ENCODE measurements around the gene DHRS9.
"Not testable (repeated sequence)": the region's sequence is repeated elsewhere in the genome, so short reads cannot be mapped to it uniquely, and the experiment has no call there.

Gene DHRS9

GRCh38 chr2:169095621-169096105 is 26.3 kb downstream of the DHRS9 start:
- no peak for DNase-seq

GRCh38 chr2:169104848-169105247 is 35.5 kb downstream of the DHRS9 start:
- no peak for DNase-seq

- DNase-seq, result no peak
Measured at GRCh38 chr2:169105476-169105875, 36.1 kb downstream of the DHRS9 start.

GRCh38 chr2:169106134-169106533 is 36.8 kb downstream of the DHRS9 start:
- no peak for DNase-seq

GRCh38 chr2:169106563-169107545 is 37.5 kb downstream of the DHRS9 start:
- DNase-seq, result no peak

- no peak for DNase-seq
Measured at GRCh38 chr2:169107645-169108044, 38.3 kb downstream of the DHRS9 start.

GRCh38 chr2:169108099-169108884 is 38.9 kb downstream of the DHRS9 start:
- DNase-seq, result no peak

- DNase-seq, result peak; percentile 71 to 80
Measured at GRCh38 chr2:169109502-169110409, 40.4 kb downstream of the DHRS9 start.

- DNase-seq, result no peak
Measured at GRCh38 chr2:169110419-169110818, 41.1 kb downstream of the DHRS9 start.

GRCh38 chr2:169110916-169111315 is 41.6 kb downstream of the DHRS9 start:
- DNase-seq, result no peak

- no peak for DNase-seq
Measured at GRCh38 chr2:169112841-169113240, 43.5 kb downstream of the DHRS9 start.

- no peak for DNase-seq
Measured at GRCh38 chr2:169114056-169114455, 44.7 kb downstream of the DHRS9 start.

GRCh38 chr2:169116327-169116726 is 47.0 kb downstream of the DHRS9 start:
- no peak for DNase-seq

GRCh38 chr2:169116993-169117392 is 47.6 kb downstream of the DHRS9 start:
- no peak for DNase-seq

GRCh38 chr2:169118060-169118459 is 48.7 kb downstream of the DHRS9 start:
- no peak for DNase-seq

GRCh38 chr2:169119123-169119760 is 49.9 kb downstream of the DHRS9 start:
- DNase-seq, result no peak

- no peak for DNase-seq
Measured at GRCh38 chr2:169119851-169120250, 50.5 kb downstream of the DHRS9 start.

- DNase-seq, result no peak
Measured at GRCh38 chr2:169129703-169130243, 60.4 kb downstream of the DHRS9 start.

GRCh38 chr2:169131587-169132512 is 62.5 kb downstream of the DHRS9 start:
- DNase-seq, result peak in 1 of 2 donors; percentile 61

- DNase-seq, result not testable (repeated sequence)
Measured at GRCh38 chr2:169134272-169134671, 64.9 kb downstream of the DHRS9 start.

All from hippocampal formation (tissue), 2 donors.